ENCODE measurements around the gene CNIH2.
A peak's percentile ranks its signal among the peaks of the same experiment; 100 is the strongest.

CNIH2 gene

DNA sequence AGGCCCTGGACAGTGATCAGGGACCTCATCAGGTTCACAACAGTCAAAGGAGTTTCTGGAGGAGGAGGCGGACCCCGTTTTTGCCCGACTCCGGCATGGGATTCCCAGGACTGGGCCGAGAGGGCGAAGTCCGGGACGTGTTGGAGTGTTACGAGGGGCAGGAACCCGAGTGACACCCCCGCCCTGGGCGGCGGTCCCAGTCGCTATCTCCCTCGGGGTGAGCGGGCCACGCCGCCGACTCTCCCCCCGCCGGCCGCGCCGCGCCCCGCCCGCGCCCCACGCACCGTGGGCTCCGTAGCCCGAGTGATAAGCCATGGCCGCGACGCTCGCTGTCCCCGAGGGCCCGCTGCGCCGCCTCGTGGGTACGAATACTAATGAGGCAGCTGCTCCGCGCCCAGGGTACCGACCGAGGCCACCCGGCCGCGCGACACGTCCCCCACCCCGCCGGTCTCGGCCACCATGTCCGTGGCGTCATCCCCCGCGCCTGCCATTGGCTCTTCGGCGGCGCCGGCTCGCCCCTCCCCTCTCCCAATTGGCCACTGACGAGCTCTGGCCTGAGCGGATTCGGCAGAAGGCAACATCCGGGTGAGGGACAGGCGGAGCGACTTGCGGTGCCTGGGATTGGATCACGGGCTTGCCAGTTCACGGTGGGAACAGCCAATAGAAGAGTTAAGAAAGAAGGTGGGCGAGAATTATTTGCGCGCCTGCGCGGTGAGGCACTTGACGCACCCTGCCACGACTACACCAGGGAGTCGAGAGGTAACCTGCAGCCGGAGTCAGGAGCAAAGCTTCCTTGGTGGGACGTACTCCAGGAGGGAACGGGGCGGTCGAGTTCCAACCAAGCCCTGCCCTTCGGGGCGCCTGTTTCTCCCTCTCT lies 10.9 kb downstream of the CNIH2 start, which contains the start of gene YIF1A:
TSS of gene YIF1A (minus strand) at position 473 of the 877 bp plus-strand sequence. CDS start at position 315, 158 bp downstream.
- peaks cover 8% of the 10 kb centered on the region for H3K79me1 ChIP-seq (ENCODE audit: low read length)
- H2BK120ac ChIP-seq (ENCODE audit: insufficient read depth, low read length, poor library complexity), result peak within 1 kb of the TSS; percentile 62
- no peak within 1 kb of the TSS for H3K23ac ChIP-seq (ENCODE audit: low read length)
- H3K9ac ChIP-seq (ENCODE audit: low read length), result peak within 1 kb of the TSS; percentile 86
- peak within 1 kb of the TSS; percentile 96 for H3K14ac ChIP-seq (ENCODE audit: low read length)
- H3K27ac ChIP-seq (ENCODE audit: low read depth, low read length), result peak within 1 kb of the TSS; percentile 72
- H3K4ac ChIP-seq (ENCODE audit: low read depth, low read length), result peak within 1 kb of the TSS; percentile 86
- peak within 1 kb of the TSS; percentile 92 for H4K12ac ChIP-seq (ENCODE audit: low read depth, low read length)
- peak within 1 kb of the TSS; percentile 85 for H2BK5ac ChIP-seq (ENCODE audit: low read depth, low read length, poor library complexity)
- H3K36me3 ChIP-seq (ENCODE audit: control insufficient read depth in 1 of 2, insufficient read depth in 2 of 2, low read length in 2 of 2), result peaks cover 25 to 31% of the 10 kb centered on the region in 2 experiments
- H3K79me2 ChIP-seq (ENCODE audit: control insufficient read depth, insufficient read depth, low read length, poor library complexity), result peaks cover 10% of the 10 kb centered on the region
- peak within 1 kb of the TSS; percentile 98 for H4K8ac ChIP-seq (ENCODE audit: low read depth, low read length)
- peak; percentile 99 to 100 for DNase-seq
- peak within 1 kb of the TSS; percentile 97 for H3K4me2 ChIP-seq (ENCODE audit: low read length)
- peak within 1 kb of the TSS; percentile 97 for H3K18ac ChIP-seq (ENCODE audit: low read length)
- no CpG with 5 or more reads among the region's 87 CpGs for WGBS (ENCODE audit: extremely low coverage, insufficient coverage, insufficient read length)
- H3K4me1 ChIP-seq (ENCODE audit: control insufficient read depth in 1 of 2, insufficient read depth in 2 of 2, low read length in 2 of 2), result peaks cover 12 to 15% of the 10 kb centered on the region in 2 experiments
- H2AFZ ChIP-seq (ENCODE audit: insufficient read depth, low read length, poor library complexity), result peak within 1 kb of the TSS; percentile 94
- H3K27me3 ChIP-seq (ENCODE audit: insufficient read depth, low read length), result peaks cover 20% of the 10 kb centered on the region
- H2AK5ac ChIP-seq (ENCODE audit: low read length), result peak within 1 kb of the TSS; percentile 43
- peaks cover 3% of the 10 kb centered on the region for H3K9me3 ChIP-seq (ENCODE audit: insufficient read depth, low read depth, low read length)
- H3K4me3 ChIP-seq (ENCODE audit: low read depth, low read length), result peak within 1 kb of the TSS; percentile 84
- H2BK12ac ChIP-seq (ENCODE audit: low read length), result no peak within 1 kb of the TSS
- H4K91ac ChIP-seq (ENCODE audit: low read depth, low read length), result peak within 1 kb of the TSS; percentile 97

DNA sequence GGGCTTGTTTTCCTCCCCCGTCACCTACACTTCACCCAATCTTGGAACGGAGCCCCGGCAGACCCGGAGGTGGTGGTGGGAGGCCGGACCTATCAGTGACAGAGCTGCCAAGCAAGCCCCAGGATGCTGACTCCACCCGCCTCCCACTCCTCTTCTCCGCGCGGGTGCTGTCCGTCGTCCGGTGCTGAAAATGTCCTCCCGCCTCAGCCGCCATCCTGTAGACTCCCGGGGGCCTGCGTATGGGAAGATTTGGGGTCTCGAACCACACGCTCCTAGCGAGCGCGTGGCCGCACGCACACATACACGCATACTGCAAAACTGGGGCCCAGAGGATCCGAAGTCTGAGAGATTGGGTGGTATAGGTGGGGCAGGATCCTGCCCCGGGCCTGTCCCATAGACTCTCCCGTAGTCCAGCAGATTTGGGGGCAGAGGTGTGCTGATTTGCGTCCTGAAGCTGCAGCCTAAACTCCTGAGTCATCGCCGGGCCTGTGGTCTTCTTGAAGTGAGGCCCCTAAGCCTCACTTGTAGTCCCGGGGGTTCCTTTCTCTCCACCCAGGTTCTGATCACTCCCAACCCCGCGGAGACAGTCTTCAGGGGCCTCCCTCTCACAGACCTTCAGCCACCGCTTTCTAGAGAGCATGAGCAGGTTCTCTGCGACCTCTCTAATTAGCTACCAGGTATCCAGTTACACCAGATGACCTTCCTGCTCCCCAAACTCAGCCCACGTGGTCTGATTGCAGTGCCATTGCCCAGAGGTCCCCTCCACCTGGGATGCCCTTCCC lies 11.8 kb downstream of the CNIH2 start:
- H3K27me3 ChIP-seq (ENCODE audit: insufficient read depth, low read length), result peaks cover 20% of the 10 kb centered on the region
- H2AFZ ChIP-seq (ENCODE audit: insufficient read depth, low read length, poor library complexity), result peak overlapping the region; percentile 38
- peak overlapping the region; percentile 46 for H2BK5ac ChIP-seq (ENCODE audit: low read depth, low read length, poor library complexity)
- peaks cover 12 to 15% of the 10 kb centered on the region in 2 experiments for H3K4me1 ChIP-seq (ENCODE audit: control insufficient read depth in 1 of 2, insufficient read depth in 2 of 2, low read length in 2 of 2)
- H3K27ac ChIP-seq (ENCODE audit: low read depth, low read length), result peak overlapping the region; percentile 72
- H2BK120ac ChIP-seq (ENCODE audit: insufficient read depth, low read length, poor library complexity), result no peak overlapping the region
- H3K4ac ChIP-seq (ENCODE audit: low read depth, low read length), result peak overlapping the region; percentile 30
- peak overlapping the region; percentile 45 for H3K14ac ChIP-seq (ENCODE audit: low read length)
- peak in 1 of 2 donors; percentile 77 for DNase-seq
- peaks cover 3% of the 10 kb centered on the region for H3K9me3 ChIP-seq (ENCODE audit: insufficient read depth, low read depth, low read length)
- H3K79me2 ChIP-seq (ENCODE audit: control insufficient read depth, insufficient read depth, low read length, poor library complexity), result peaks cover 10% of the 10 kb centered on the region
- H3K4me2 ChIP-seq (ENCODE audit: low read length), result peak overlapping the region; percentile 97
- peak overlapping the region; percentile 54 for H3K9ac ChIP-seq (ENCODE audit: low read length)
- WGBS (ENCODE audit: extremely low coverage, insufficient coverage, insufficient read length), result no CpG with 5 or more reads among the region's 36 CpGs
- peak overlapping the region; percentile 79 for H4K91ac ChIP-seq (ENCODE audit: low read depth, low read length)
- H4K12ac ChIP-seq (ENCODE audit: low read depth, low read length), result peak overlapping the region; percentile 65
- H3K18ac ChIP-seq (ENCODE audit: low read length), result peak overlapping the region; percentile 61
- peaks cover 8% of the 10 kb centered on the region for H3K79me1 ChIP-seq (ENCODE audit: low read length)
- no peak overlapping the region for H2BK12ac ChIP-seq (ENCODE audit: low read length)
- peak overlapping the region; percentile 86 for H4K8ac ChIP-seq (ENCODE audit: low read depth, low read length)
- H3K4me3 ChIP-seq (ENCODE audit: low read depth, low read length), result peak overlapping the region; percentile 78
- peak overlapping the region; percentile 23 for H2AK5ac ChIP-seq (ENCODE audit: low read length)
- peaks cover 19 to 23% of the 10 kb centered on the region in 2 experiments for H3K36me3 ChIP-seq (ENCODE audit: control insufficient read depth in 1 of 2, insufficient read depth in 2 of 2, low read length in 2 of 2)
- no peak overlapping the region for H3K23ac ChIP-seq (ENCODE audit: low read length)

DNA sequence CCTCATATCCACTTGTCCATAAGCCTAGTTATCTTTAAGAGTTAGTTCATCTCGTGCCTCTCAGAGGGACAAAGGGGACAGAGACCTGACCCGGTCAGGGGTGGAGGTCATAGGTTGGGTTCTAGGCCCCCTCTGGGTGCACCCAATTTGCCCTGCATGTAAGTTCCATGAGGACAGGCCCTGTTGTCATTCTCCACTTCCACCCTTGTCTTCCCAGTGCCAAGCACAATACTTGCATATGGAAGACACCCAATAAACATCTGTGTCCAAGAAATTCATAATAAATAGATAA lies 12.3 kb downstream of the CNIH2 start:
- no peak overlapping the region for H3K27ac ChIP-seq (ENCODE audit: low read depth, low read length)
- WGBS (ENCODE audit: extremely low coverage, insufficient coverage, insufficient read length), result no CpG with 5 or more reads among the region's 2 CpGs

DNA sequence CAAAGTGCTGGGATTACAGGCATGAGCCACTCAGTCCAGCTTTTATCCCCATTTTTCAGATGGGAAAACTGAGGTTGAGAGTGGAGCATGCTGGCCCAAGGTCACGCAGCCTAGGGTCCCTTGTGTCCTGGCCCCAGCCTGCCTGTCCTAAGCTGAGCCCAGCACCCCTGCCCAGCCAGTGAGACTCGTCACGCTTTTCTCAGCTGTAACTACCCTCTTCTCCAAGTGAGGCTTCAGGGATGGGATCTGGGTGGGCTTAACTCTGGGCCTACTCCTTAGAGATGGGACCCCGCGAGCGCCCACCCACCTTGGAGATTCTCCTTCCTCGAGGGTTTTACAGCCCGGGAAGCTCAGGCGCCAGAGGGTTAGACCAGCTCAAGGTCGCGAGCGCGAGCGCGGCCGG lies 13.3 kb downstream of the CNIH2 start:
- H2AK5ac ChIP-seq (ENCODE audit: low read length), result no peak overlapping the region
- no peak overlapping the region for H2BK120ac ChIP-seq (ENCODE audit: insufficient read depth, low read length, poor library complexity)
- no peak overlapping the region for H3K27ac ChIP-seq (ENCODE audit: low read depth, low read length)
- H4K12ac ChIP-seq (ENCODE audit: low read depth, low read length), result no peak overlapping the region
- no peak overlapping the region for H3K4ac ChIP-seq (ENCODE audit: low read depth, low read length)
- H3K27me3 ChIP-seq (ENCODE audit: insufficient read depth, low read length), result peaks cover 20% of the 10 kb centered on the region
- no CpG with 5 or more reads among the region's 16 CpGs for WGBS (ENCODE audit: extremely low coverage, insufficient coverage, insufficient read length)
- H3K14ac ChIP-seq (ENCODE audit: low read length), result no peak overlapping the region
- H2AFZ ChIP-seq (ENCODE audit: insufficient read depth, low read length, poor library complexity), result no peak overlapping the region
- no peak overlapping the region for H3K9ac ChIP-seq (ENCODE audit: low read length)
- H3K79me1 ChIP-seq (ENCODE audit: low read length), result peaks cover 8% of the 10 kb centered on the region
- H3K79me2 ChIP-seq (ENCODE audit: control insufficient read depth, insufficient read depth, low read length, poor library complexity), result peaks cover 10% of the 10 kb centered on the region
- no peak overlapping the region for H3K18ac ChIP-seq (ENCODE audit: low read length)
- peaks cover 6% of the 10 kb centered on the region for H3K9me3 ChIP-seq (ENCODE audit: insufficient read depth, low read depth, low read length)
- no peak for DNase-seq
- no peak overlapping the region for H2BK5ac ChIP-seq (ENCODE audit: low read depth, low read length, poor library complexity)
- peak overlapping the region; percentile 53 for H3K4me2 ChIP-seq (ENCODE audit: low read length)
- no peak overlapping the region for H4K8ac ChIP-seq (ENCODE audit: low read depth, low read length)
- H3K23ac ChIP-seq (ENCODE audit: low read length), result no peak overlapping the region
- H4K91ac ChIP-seq (ENCODE audit: low read depth, low read length), result no peak overlapping the region
- H3K36me3 ChIP-seq (ENCODE audit: control insufficient read depth in 1 of 2, insufficient read depth in 2 of 2, low read length in 2 of 2), result peaks cover 6 to 12% of the 10 kb centered on the region in 2 experiments
- no peak overlapping the region for H3K4me3 ChIP-seq (ENCODE audit: low read depth, low read length)
- H3K4me1 ChIP-seq (ENCODE audit: control insufficient read depth in 1 of 2, insufficient read depth in 2 of 2, low read length in 2 of 2), result peaks cover 12 to 15% of the 10 kb centered on the region in 2 experiments
- H2BK12ac ChIP-seq (ENCODE audit: low read length), result no peak overlapping the region

More for the DNA sequence above, 12.3 kb downstream of the CNIH2 start:
- H2AFZ ChIP-seq (ENCODE audit: insufficient read depth, low read length, poor library complexity), result no peak overlapping the region
- no peak overlapping the region for H4K12ac ChIP-seq (ENCODE audit: low read depth, low read length)
- no peak overlapping the region for H3K4ac ChIP-seq (ENCODE audit: low read depth, low read length)
- H3K27me3 ChIP-seq (ENCODE audit: insufficient read depth, low read length), result peaks cover 20% of the 10 kb centered on the region
- no peak overlapping the region for H2BK120ac ChIP-seq (ENCODE audit: insufficient read depth, low read length, poor library complexity)
- H3K4me2 ChIP-seq (ENCODE audit: low read length), result no peak overlapping the region
- H3K36me3 ChIP-seq (ENCODE audit: control insufficient read depth in 1 of 2, insufficient read depth in 2 of 2, low read length in 2 of 2), result peaks cover 13 to 18% of the 10 kb centered on the region in 2 experiments
- no peak overlapping the region for H2AK5ac ChIP-seq (ENCODE audit: low read length)
- no peak overlapping the region for H4K91ac ChIP-seq (ENCODE audit: low read depth, low read length)
- no peak overlapping the region for H4K8ac ChIP-seq (ENCODE audit: low read depth, low read length)
- no peak overlapping the region for H2BK12ac ChIP-seq (ENCODE audit: low read length)
- H3K79me2 ChIP-seq (ENCODE audit: control insufficient read depth, insufficient read depth, low read length, poor library complexity), result peaks cover 10% of the 10 kb centered on the region
- H3K9ac ChIP-seq (ENCODE audit: low read length), result no peak overlapping the region
- no peak overlapping the region for H3K18ac ChIP-seq (ENCODE audit: low read length)
- DNase-seq, result no peak
- no peak overlapping the region for H3K14ac ChIP-seq (ENCODE audit: low read length)
- H3K9me3 ChIP-seq (ENCODE audit: insufficient read depth, low read depth, low read length), result peaks cover 3% of the 10 kb centered on the region
- H3K79me1 ChIP-seq (ENCODE audit: low read length), result peaks cover 8% of the 10 kb centered on the region
- no peak overlapping the region for H3K23ac ChIP-seq (ENCODE audit: low read length)
- peaks cover 12 to 15% of the 10 kb centered on the region in 2 experiments for H3K4me1 ChIP-seq (ENCODE audit: control insufficient read depth in 1 of 2, insufficient read depth in 2 of 2, low read length in 2 of 2)
- no peak overlapping the region for H3K4me3 ChIP-seq (ENCODE audit: low read depth, low read length)
- H2BK5ac ChIP-seq (ENCODE audit: low read depth, low read length, poor library complexity), result no peak overlapping the region

All from trophoblast cell (in vitro differentiated cells and primary cell).